Activated naive CD4-positive, alpha-beta T cell treated with anti-CD3 and anti-CD28 coated beads, Interleukin-2, amount 10 ng/mL, durations not matched to agents 7 days and 5 days (primary cell): ENCODE results near the gene IKZF1.

ENCODE experiments used
- CTCF ChIA-PET: fragments of 350-600 bp; sonication (Branson Sonifier 250); formaldehyde crosslinking; loops from one replicate; lab custom pipeline; 2021; ENCODE audit warnings: antibody characterized with exemption; lab: Charles Lee
- DNase-seq: peaks from one replicate; pipeline ENCODE4 v3.0.0-alpha.2; 2020
- H3K27ac Mint-ChIP-seq: one replicate; pipeline ENCODE4 v1.8.0; 2021; ENCODE audit warnings: mild to moderate bottlenecking, moderate library complexity, mixed read lengths
- H3K27me3 Mint-ChIP-seq: one replicate; pipeline ENCODE4 v1.8.0; 2021; ENCODE audit warnings: mild to moderate bottlenecking, mixed read lengths
- H3K36me3 Mint-ChIP-seq: one replicate; pipeline ENCODE4 v1.8.0; 2021; ENCODE audit warnings: mixed read lengths
- H3K4me1 Mint-ChIP-seq: one replicate; pipeline ENCODE4 v1.8.0; 2021; ENCODE audit warnings: mixed read lengths
- H3K4me3 Mint-ChIP-seq: one replicate; pipeline ENCODE4 v1.8.0; 2021; ENCODE audit warnings: mild to moderate bottlenecking, moderate library complexity, mixed read lengths
- H3K9me3 Mint-ChIP-seq: one replicate; pipeline ENCODE4 v1.8.0; 2021; ENCODE audit warnings: mixed read lengths

Gene IKZF1

DNA sequence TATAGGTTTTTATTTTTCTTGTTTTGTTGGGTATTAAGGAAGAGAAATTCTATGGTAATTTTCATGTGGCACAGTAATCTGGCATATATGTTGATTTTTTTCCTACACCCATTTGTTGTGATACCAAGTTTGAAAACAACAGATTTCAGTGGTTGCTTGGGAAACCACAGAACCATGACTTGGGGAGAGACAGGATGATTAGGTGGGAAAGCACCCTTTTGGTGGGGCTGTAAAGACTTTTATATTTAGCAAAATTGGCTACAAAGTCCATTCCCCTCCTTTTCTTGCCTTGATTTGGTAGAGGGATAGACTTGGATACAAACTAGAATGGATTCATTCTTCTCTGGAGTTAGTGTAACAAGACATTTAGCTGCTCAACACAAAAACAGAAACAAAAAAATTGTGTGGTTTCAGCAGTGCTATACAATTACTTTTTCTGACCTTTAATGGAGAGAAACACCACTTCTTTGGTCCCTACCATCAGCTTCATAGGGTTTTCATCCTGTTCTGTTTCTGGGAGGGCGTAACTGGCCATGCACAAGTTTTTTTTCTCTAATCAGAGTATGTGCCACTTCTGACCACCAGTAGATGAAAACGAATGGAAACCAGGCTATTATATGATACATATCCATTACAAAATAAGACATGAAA lies 92.9 kb downstream of the IKZF1 start:
- CTCF ChIA-PET: interaction anchor here (2.1 to 3.4 kb wide), 2 partner anchors 20 to 30 kb away, joined by 9 to 15 read pairs; no protein-coding TSS in a partner anchor
- DNase-seq: peak; percentile 48
- Mint-ChIP-seq H3K4me3 (peak overlapping the region; percentile 25), H3K9me3 (no peaks in the 10 kb centered on the region), H3K4me1 (peaks cover 78% of the 10 kb centered on the region), H3K27me3 (no peaks in the 10 kb centered on the region), H3K36me3 (peaks cover 85% of the 10 kb centered on the region), H3K27ac (peak overlapping the region; percentile 78)

DNA sequence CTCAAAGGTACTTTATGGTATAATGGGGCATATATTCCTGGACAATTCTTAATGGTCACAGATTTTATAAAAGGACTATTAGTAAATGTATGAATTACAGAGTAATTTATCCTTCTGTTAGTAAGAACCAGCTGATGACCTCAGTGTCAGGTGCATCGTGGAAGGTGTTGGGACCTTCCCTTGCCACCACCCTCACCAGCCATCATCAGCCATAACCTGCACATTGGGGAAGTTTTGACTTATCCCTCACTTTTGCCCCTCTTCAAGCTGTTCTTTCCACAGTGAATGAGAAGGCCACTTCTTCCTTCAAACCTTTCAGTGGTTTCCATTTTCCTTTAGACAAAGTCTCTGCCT lies 93.4 kb downstream of the IKZF1 start:
- Mint-ChIP-seq H3K9me3 (no peaks in the 10 kb centered on the region), H3K4me3 (no peak overlapping the region), H3K27me3 (no peaks in the 10 kb centered on the region), H3K36me3 (peaks cover 85% of the 10 kb centered on the region), H3K27ac (peak overlapping the region; percentile 78), H3K4me1 (peaks cover 76% of the 10 kb centered on the region)
- CTCF ChIA-PET: interaction anchor here (2.1 to 3.4 kb wide), 2 partner anchors 19 to 30 kb away, joined by 9 to 15 read pairs; no protein-coding TSS in a partner anchor
- no peak for DNase-seq

DNA sequence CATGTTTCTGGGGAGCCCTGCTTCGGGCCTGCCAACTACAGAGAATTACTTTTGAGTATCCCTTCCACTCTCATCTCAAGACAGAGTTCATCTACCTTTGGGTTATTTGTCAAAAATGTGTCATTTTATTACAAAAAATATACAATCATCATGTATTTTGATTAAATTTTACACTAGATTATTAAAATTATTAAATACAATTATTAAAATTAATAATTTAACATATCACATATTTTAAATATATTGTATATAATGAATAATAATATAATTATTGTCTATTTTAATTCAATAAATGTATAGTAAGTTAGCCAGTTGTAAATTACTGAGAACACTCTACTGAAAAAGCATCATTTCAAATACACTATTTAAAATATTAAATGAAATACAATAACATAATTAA lies 94.7 kb downstream of the IKZF1 start:
- H3K36me3 Mint-ChIP-seq: peaks cover 85% of the 10 kb centered on the region
- H3K27me3 Mint-ChIP-seq: no peaks in the 10 kb centered on the region
- no peak overlapping the region for H3K4me3 Mint-ChIP-seq
- H3K4me1 Mint-ChIP-seq: peaks cover 73% of the 10 kb centered on the region
- CTCF ChIA-PET: interaction anchor here (0.9 to 3.4 kb wide), 3 partner anchors 18 to 31 kb away, joined by 3 to 15 read pairs (median 9); no protein-coding TSS in a partner anchor
- no peak overlapping the region for H3K27ac Mint-ChIP-seq
- no peak for DNase-seq
- H3K9me3 Mint-ChIP-seq: no peaks in the 10 kb centered on the region

DNA sequence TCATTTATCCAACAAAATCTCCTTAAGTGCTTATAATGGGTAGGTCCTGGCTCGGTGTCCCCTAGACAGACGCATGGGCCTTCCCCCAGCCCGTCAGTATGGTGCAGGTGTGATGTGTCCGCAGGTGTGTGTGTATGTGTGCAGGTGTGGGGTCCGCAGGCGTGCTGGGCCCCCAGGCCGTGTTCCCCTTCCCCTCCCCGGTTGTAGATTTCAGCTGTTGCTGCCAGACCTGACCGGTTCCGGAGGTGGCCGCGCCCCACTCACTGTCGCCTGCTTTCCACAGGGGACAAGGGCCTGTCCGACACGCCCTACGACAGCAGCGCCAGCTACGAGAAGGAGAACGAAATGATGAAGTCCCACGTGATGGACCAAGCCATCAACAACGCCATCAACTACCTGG lies 95.1 kb downstream of the IKZF1 start:
- Mint-ChIP-seq H3K9me3 (no peaks in the 10 kb centered on the region), H3K36me3 (peaks cover 86% of the 10 kb centered on the region), H3K27ac (no peak overlapping the region), H3K4me1 (peaks cover 71% of the 10 kb centered on the region), H3K4me3 (no peak overlapping the region), H3K27me3 (no peaks in the 10 kb centered on the region)
- CTCF ChIA-PET: interaction anchor here (0.9 to 3.4 kb wide), 3 partner anchors 18 to 32 kb away, joined by 3 to 15 read pairs (median 9); no protein-coding TSS in a partner anchor
- no peak for DNase-seq

DNA sequence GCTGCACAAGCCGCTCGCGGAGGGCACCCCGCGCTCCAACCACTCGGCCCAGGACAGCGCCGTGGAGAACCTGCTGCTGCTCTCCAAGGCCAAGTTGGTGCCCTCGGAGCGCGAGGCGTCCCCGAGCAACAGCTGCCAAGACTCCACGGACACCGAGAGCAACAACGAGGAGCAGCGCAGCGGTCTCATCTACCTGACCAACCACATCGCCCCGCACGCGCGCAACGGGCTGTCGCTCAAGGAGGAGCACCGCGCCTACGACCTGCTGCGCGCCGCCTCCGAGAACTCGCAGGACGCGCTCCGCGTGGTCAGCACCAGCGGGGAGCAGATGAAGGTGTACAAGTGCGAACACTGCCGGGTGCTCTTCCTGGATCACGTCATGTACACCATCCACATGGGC lies 95.6 kb downstream of the IKZF1 start:
- no peak for DNase-seq
- CTCF ChIA-PET: interaction anchor here (1.8 to 3.4 kb wide), 2 partner anchors 17 to 23 kb away, joined by 5 to 15 read pairs; no protein-coding TSS in a partner anchor
- Mint-ChIP-seq H3K4me1 (peaks cover 68% of the 10 kb centered on the region), H3K27ac (no peak overlapping the region), H3K4me3 (no peak overlapping the region), H3K36me3 (peaks cover 88% of the 10 kb centered on the region), H3K9me3 (no peaks in the 10 kb centered on the region), H3K27me3 (no peaks in the 10 kb centered on the region)

DNA sequence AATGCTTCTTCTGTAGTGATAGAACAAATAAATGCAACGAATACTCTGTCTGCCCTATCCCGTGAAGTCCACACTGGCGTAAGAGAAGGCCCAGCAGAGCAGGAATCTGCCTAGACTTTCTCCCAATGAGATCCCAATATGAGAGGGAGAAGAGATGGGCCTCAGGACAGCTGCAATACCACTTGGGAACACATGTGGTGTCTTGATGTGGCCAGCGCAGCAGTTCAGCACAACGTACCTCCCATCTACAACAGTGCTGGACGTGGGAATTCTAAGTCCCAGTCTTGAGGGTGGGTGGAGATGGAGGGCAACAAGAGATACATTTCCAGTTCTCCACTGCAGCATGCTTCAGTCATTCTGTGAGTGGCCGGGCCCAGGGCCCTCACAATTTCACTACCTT lies 99.9 kb downstream of the IKZF1 start:
- CTCF ChIA-PET: interaction anchor here (7.3 kb wide), 1 partner anchor 13 kb away, joined by 30 read pairs; no protein-coding TSS in a partner anchor
- peaks cover 72% of the 10 kb centered on the region for H3K36me3 Mint-ChIP-seq
- peak overlapping the region; percentile 11 for H3K27ac Mint-ChIP-seq
- no peak for DNase-seq
- H3K4me1 Mint-ChIP-seq: peaks cover 61% of the 10 kb centered on the region
- no peaks in the 10 kb centered on the region for H3K27me3 Mint-ChIP-seq
- no peak overlapping the region for H3K4me3 Mint-ChIP-seq
- no peaks in the 10 kb centered on the region for H3K9me3 Mint-ChIP-seq

DNA sequence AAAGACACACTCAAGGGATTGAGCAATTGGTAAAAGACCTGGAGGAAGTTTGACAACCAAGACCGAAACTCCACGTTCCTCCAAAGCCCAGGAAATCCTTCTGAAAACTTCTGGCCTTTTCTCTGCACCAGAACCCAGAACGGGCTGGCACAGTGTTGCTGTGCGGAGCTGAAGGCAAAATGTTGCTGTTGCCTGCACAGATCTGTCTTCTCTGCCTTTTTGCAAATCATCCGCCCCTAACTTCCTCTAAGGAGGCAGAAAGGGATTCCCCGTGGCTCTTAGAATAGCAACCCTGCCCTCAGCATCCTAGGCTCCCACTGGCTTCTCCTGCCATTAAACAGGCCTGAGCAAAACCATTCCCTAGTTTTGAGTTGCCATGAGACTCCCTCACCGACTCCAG lies 100.7 kb downstream of the IKZF1 start:
- no peak overlapping the region for H3K4me3 Mint-ChIP-seq
- H3K27me3 Mint-ChIP-seq: no peaks in the 10 kb centered on the region
- no peak for DNase-seq
- no peaks in the 10 kb centered on the region for H3K9me3 Mint-ChIP-seq
- H3K4me1 Mint-ChIP-seq: peaks cover 69% of the 10 kb centered on the region
- H3K27ac Mint-ChIP-seq: peak overlapping the region; percentile 46
- CTCF ChIA-PET: interaction anchor here (0.7 to 7.3 kb wide), 2 partner anchors 12 to 200 kb away, joined by 3 to 30 read pairs; no protein-coding TSS in a partner anchor
- H3K36me3 Mint-ChIP-seq: peaks cover 67% of the 10 kb centered on the region

DNA sequence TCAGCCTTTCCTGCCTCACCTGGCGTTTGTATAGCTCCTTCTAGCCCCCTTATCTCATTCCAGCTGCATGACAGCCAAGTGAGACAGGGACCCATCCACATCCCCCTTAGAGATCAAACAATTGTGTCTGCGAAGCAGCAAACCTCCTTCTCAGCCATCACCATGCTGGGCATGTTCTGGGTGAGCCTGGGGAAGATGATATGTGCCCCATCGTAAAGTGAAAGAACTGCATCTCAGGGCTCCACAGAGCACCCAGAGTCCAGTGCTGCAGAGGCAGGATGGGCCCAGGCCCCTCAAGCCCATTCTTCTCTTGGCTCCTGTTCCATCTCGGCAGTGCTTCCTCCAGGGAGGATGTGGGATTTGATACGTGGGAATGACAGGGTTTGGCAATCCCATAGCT lies 102.4 kb downstream of the IKZF1 start:
- Mint-ChIP-seq H3K9me3 (no peaks in the 10 kb centered on the region), H3K36me3 (peaks cover 51% of the 10 kb centered on the region), H3K4me3 (no peak overlapping the region), H3K27me3 (no peaks in the 10 kb centered on the region), H3K27ac (peak overlapping the region; percentile 20), H3K4me1 (peaks cover 65% of the 10 kb centered on the region)
- no peak for DNase-seq
- CTCF ChIA-PET: interaction anchor here (7.3 kb wide), 1 partner anchor 10 kb away, joined by 30 read pairs; no protein-coding TSS in a partner anchor

DNA sequence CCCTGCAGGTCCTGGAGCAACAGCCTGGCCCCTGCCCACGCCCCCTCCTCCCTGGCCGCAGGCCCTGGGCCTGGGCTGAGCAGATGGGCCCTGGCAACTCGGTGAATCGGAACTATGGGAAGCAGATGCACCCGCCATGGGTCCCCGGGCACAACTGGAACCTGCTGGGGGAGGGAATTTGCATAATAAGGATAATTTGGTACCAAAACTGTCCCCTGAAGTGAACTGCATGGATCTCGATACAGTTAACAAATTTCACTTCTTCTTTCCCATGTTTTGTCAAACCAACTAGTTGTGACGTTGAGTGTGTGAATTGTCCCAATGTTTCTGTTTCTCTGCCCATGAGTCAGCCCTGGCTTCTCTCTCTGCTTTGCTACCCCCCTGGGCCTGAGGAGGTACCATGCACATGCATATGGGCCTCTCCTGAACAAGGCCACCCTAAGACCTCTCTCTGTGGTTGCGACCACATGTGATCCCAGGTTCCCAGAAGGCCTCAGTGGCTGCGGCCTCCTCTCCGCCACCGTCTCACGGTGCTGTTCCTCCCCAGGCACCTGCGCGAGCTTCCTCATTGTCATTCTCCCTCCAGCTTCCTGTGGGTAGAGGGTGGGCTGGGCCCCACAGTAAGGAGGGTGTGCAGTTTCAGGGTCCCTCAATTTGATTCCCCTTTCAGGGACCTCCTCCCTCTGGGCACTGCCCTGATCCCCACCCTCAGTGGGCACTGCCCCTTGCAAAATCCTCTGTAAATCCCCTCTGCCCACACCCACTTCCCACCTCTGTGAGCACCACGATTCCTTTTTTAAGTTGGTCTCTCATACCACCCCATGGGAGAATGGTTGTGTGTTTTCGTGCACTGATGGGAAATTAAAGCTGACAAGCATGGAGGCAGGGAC lies 105.6 kb downstream of the IKZF1 start:
- Mint-ChIP-seq H3K36me3 (peaks cover 20% of the 10 kb centered on the region), H3K4me1 (peaks cover 55% of the 10 kb centered on the region), H3K27ac (peak overlapping the region; percentile 16), H3K9me3 (no peaks in the 10 kb centered on the region), H3K4me3 (no peak overlapping the region), H3K27me3 (no peaks in the 10 kb centered on the region)
- DNase-seq: no peak
- CTCF ChIA-PET: interaction anchor here (1.0 to 1.2 kb wide), 2 partner anchors 51 to 205 kb away, joined by 3 read pairs; no protein-coding TSS in a partner anchor

DNA sequence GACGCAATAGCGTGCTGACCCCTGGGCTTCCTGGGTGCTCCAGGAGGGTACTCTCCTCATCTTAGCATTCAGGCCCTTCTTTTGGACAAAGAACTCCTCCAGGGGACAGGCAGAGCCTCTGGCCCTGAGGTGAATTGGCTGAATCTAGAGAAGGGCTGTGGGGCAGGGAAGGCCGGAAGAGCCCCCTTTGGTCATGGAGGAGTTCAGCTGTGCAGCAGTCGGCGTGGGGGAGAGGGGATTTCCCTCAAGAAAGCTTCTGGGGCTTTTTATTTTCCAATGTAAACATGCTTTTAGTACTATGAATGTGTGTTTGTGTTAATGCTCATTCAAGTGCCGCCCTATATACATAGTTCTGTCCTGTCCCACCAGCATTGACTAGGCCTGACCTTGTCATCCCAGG lies 106.8 kb downstream of the IKZF1 start:
- DNase-seq: no peak
- Mint-ChIP-seq H3K4me1 (peaks cover 59% of the 10 kb centered on the region), H3K4me3 (no peak overlapping the region)

DNA sequence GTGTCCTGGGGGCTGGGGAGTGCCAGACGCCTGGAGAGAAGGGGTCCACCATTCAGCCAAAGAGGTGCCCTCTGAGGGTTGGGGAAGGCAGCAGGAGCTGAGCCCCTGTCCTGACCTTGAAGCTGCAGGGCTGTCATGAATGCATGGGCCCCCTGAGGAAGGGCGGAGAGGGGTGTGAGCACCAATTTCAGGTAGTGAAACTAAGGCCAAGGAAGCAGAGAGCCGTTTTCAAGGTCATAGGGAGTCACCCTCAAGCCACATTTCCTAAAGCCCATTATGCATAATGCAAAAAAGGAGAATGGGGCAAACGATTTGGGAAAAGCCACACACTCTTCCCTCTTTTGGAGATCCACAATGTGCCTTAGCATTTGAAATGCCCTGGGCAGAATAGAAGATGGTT lies 108.5 kb downstream of the IKZF1 start:
- H3K4me1 Mint-ChIP-seq: peaks cover 61% of the 10 kb centered on the region
- peak overlapping the region; percentile 44 for H3K27ac Mint-ChIP-seq
- no peak overlapping the region for H3K4me3 Mint-ChIP-seq
- no peaks in the 10 kb centered on the region for H3K27me3 Mint-ChIP-seq
- CTCF ChIA-PET: interaction anchor here (1.5 kb wide), 1 partner anchor 270 kb away, joined by 3 read pairs; no protein-coding TSS in a partner anchor
- H3K9me3 Mint-ChIP-seq: no peaks in the 10 kb centered on the region
- no peak for DNase-seq
- peaks cover 3% of the 10 kb centered on the region for H3K36me3 Mint-ChIP-seq

More for the DNA sequence above, 106.8 kb downstream of the IKZF1 start:
- H3K27ac Mint-ChIP-seq: peak overlapping the region; percentile 25
- H3K27me3 Mint-ChIP-seq: no peaks in the 10 kb centered on the region
- CTCF ChIA-PET: interaction anchor here (1.0 to 1.2 kb wide), 2 partner anchors 52 to 206 kb away, joined by 3 read pairs; no protein-coding TSS in a partner anchor
- H3K9me3 Mint-ChIP-seq: no peaks in the 10 kb centered on the region
- peaks cover 11% of the 10 kb centered on the region for H3K36me3 Mint-ChIP-seq

DNA sequence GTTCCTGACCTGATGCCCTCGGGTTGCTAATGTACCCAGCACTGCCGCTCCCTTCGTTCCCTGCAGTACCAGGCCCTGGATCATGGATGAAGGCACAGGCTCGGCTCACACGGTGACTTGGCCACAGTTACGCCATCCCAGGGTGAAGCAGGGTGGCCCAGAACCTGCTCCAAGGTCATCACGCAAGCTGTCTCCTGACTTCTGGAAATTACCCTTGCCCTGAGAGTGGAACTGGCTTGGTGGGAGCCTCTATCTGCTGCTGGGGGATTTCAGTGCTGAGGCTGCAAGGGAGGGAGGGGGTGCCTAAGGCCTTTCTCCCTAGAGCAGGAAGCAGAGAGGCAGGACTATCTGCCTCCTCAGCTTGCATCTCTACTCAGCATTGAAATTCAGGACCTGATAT lies 109.0 kb downstream of the IKZF1 start:
- H3K4me1 Mint-ChIP-seq: peaks cover 63% of the 10 kb centered on the region
- no peak overlapping the region for H3K27ac Mint-ChIP-seq
- no peak for DNase-seq
- H3K4me3 Mint-ChIP-seq: no peak overlapping the region
- CTCF ChIA-PET: interaction anchor here (0.7 to 9.2 kb wide), 3 partner anchors 43 to 271 kb away, joined by 3 to 117 read pairs (median 3); no protein-coding TSS in a partner anchor
- H3K27me3 Mint-ChIP-seq: peaks cover 3% of the 10 kb centered on the region
- peaks cover 3% of the 10 kb centered on the region for H3K36me3 Mint-ChIP-seq
- no peaks in the 10 kb centered on the region for H3K9me3 Mint-ChIP-seq

DNA sequence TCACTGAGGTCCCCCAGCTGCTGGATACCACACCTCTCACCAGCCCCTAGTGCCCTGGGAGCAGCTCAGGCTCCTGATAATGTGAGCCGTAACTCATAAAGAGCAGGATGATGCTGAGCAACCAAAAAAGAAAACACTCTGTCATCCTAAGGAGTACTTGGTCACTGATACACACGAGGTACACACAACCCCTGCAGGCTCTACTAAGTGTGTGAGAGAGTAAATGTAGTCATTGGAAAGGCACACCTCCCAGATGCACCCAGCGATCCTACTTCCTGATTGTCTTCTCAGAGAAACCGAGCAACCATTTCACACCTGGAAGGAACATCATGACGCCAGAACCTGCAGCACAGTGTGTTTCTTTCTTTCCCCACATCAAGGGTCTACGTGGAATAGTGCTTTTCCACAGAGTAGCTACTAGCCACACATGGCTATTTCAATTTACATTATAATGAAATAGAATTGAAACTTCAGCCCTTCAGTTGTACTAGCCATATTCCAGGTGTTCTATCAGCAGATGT lies 111.4 kb downstream of the IKZF1 start:
- CTCF ChIA-PET: interaction anchor here (0.7 to 9.2 kb wide), 15 partner anchors 11 to 323 kb away, joined by 3 to 117 read pairs (median 15); partner anchors contain the start of genes IKZF1 and ZPBP
- Mint-ChIP-seq H3K27me3 (peaks cover 9% of the 10 kb centered on the region), H3K36me3 (no peaks in the 10 kb centered on the region), H3K27ac (peak overlapping the region; percentile 35), H3K4me3 (peak overlapping the region; percentile 70), H3K4me1 (peaks cover 43% of the 10 kb centered on the region), H3K9me3 (no peaks in the 10 kb centered on the region)
- peak; percentile 43 for DNase-seq
